ENCODE results near the gene RAB3IL1.

The RAB3IL1 gene

DNA sequence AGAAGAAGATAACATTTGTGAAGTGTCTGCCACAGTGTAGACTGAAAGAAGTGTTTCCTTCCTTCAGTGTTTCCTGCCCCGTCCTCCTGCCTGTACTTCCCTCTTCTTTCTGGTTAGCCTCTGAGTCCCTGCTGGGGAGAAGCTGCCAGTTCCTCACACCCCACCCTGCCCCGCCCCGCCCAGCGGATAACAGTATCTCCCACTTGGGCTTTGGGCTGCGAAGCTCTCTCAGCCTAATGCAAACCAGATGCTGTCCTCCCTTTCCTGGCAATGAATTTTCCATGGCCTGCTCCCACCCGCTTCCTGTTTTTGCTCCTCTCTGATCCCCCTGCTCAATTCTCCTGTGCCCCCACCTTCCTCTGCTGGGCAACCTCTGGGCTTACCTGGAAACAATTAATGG is 5.2 kb upstream of the RAB3IL1 start:
- FAIRE-seq (no peak), DNase-seq (ENCODE audit: extremely low spot score, insufficient read length, low read depth) (no peak)

DNA sequence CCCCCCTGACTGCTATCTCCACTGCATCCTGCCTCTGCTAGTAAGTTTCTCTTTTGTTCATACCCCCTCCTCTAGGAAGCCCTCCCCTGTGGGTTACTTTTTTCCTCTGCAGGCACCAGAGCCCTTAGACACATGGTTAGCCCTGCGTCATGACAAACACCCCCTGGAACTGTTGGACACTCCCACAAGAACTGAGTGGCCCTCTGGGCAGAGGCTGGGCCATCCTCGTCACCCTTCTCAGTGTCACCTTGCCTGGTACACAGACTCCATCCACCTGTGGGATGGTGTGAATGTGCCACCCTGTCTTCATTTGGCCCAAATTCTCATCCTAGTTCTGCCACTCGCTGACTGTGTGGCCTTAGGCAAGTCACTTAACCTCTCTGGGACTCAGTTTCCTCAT is 4.1 kb upstream of the RAB3IL1 start:
- no peak for DNase-seq (ENCODE audit: extremely low spot score, insufficient read length, low read depth)
- no peak for FAIRE-seq

DNA sequence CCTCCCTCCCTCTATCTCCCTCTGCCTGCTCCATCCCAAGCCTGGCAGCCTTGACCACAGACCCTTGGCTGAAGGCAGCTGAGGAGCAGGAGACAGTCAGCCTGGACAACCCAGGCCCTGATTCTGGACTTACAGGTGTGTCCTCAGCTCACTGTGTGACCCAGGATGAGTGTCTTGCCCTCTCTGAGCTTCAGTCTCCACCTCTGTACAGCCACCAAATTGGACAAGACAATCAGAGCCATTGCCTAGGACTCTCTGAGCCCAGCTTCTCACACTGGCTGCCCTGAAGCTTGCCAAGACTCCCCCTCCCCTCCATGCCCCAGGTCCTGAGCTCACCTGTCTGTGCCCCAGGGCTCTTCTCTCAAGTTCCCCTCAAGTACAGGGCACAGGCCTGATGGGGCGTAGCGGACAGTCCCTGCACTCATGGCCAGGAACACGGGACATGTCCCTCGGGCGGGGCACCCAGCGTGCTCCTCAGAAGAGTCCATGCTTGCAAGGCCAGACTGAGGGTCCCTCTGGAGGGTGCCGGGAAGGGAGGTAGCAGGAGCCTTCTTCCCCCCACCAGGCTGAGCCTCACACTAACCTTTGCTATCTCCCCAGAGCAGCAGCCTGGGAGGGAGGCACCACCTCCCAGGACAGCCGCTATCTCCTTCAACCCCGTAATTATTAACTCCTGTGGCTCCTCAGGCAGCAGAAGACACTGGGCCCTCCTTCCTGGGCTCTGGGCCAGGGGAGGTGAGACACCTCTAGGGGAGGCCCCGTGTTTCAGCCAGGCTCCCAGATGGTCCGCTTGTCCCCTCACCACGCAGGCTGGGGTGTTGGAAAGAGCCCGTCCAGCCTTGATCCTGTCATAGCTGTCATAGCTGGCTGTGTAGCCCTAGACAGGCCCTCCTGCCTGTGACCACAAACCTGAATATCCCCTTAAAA is 2.6 kb upstream of the RAB3IL1 start:
- FAIRE-seq (no peak), DNase-seq (ENCODE audit: extremely low spot score, insufficient read length, low read depth) (no peak)

- FAIRE-seq (no peak), DNase-seq (ENCODE audit: extremely low spot score, insufficient read length, low read depth) (no peak)
These were observed 1.8 kb upstream of the RAB3IL1 start for GRCh38 chr11:61918938-61919704.

DNA sequence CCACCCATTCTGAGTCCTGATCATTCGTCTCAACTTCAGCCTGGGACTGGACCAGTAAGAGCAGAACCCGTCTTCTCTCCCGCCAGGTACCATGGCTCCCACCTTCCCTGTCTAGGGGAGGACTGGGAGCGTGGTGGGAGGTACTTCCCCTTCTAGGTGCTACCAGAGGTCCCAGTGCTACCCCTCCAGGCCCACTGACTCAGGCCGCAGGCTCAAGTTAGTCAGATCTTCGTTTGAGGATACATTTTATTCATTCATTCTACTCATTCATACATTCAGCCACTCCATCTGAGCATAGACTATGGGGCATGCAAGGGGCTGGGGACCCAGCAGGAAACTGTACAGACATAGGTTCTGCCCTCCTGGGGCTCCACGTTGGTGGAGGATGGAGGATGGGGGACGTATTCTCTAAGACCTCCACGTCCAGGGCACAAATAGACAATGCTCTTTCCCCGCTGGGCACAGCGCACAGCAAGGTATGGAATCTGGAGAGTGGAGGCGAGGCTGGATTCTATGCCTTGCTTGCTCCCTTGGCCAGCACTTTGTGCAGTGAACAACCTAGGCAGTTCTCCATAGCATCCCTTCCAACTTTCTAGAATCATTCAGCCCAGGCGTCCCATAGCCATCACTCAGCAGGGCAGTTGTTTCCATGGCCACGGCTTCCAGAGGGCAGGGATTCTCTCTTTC is 1.0 kb upstream of the RAB3IL1 start:
- DNase-seq (ENCODE audit: extremely low spot score, insufficient read length, low read depth), result no peak
- no peak for FAIRE-seq

DNA sequence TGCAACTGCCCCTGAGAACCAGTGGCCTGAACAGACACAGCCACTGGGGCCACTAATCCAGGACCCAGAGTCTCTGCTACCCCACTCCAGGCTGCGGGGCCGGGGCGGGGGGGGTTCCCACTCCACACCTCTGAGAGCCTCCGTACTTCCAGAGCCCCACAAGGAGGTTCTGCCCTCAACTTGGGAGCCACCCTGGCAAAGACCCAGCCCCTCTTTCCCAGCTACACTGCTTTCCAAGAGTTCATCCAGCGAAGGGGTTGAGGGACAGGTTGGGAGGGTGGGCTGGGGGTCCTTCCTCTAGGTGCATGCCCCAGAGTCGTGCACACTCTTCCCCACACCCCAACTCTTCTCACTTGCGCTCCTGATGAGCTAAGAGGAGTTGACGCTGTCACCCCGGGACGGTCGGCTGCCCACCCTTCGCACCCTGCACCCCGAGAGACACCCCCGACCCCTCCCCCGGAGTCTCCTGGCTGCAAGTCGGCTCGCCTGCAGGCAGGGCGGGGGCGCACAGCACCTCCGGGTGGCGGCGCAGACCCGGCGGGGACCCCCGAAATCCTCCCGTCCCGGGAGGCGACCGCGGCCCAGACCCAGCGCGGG is 531 bp downstream of the RAB3IL1 start:
- no peak for DNase-seq (ENCODE audit: extremely low spot score, insufficient read length, low read depth)

GRCh38 chr11:61914471-61915171 is 2.7 kb downstream of the RAB3IL1 start:
- DNase-seq (ENCODE audit: extremely low spot score, insufficient read length, low read depth), result no peak
- FAIRE-seq, result no peak

More for the DNA sequence above, 531 bp downstream of the RAB3IL1 start:
- FAIRE-seq, result no peak

DNA sequence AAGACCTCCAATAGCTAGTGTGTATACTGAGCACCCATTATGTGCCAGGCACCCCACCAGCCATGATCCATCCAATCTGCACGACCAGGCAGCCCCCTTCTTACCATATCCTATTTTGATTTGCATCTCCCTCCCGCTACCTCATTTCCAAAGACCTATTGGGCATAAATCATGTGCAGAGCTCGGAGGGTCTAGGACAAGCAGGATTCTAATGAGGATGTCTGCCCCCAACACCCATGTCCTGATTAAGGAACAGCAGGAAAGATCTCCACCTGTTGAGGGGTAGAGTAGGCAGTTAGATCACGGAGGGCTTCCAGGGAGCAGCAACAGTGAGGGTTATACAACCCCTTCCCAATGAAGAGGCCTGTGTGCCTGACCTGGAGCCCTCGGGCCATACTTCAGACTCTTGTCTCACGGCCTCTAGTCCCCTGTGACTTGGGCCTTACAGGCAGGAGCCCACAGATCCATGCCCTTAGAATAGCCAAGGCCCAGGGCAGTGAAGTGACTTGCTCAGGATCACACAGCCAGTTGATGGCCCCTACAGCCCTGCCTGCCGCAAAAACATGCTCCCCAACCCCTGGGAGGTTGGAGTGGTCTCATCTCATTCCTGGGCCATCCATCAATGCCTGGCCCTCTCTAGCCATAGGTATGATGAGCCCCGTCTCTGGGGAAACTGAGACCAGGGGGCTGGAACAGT is 3.5 kb downstream of the RAB3IL1 start:
- no peak for DNase-seq (ENCODE audit: extremely low spot score, insufficient read length, low read depth)
- FAIRE-seq, result no peak

GRCh38 chr11:61912991-61913698 is 4.2 kb downstream of the RAB3IL1 start:
- DNase-seq (ENCODE audit: extremely low spot score, insufficient read length, low read depth) (no peak), FAIRE-seq (no peak)

GRCh38 chr11:61912530-61912898 is 4.9 kb downstream of the RAB3IL1 start:
- DNase-seq (ENCODE audit: extremely low spot score, insufficient read length, low read depth), result no peak

DNA sequence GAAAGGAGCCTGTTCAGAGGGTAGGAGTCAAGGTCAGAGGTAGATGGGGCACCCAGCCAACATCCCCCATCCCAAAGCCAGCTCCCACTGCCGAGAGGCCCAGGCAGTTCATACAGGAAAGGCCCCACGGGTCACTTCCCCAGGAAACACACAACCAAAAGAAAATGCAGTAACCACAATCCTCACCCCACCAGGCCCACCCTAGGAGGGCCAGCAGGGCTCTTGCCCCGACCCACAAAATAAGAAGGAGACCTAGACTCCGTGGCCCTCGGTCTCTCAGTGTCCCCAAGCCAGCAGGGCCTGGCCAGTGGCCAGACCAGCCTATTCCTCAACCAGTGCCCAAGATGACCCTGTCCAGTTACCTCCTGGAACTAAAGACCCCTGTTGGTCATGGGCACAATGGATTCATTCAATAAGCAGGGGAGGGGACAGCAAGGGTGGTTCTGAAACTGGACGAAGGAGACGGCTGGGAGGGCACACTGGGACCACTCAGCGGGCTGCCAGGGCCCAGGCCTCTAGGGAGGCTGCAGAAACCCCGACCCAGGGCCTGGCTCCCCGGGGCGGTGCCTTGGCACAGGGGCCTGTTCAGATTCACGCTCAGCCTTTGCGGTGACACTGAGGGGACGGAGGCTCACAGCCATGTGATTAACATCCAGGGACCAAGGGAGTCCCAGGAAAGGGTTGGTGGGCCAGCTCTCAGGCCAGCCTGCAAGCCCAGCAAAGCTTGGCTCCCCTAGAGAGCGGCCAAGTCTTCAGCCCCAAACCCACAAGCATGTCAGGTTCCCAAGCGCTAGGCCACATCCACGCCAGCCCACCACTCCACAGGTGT is 5.5 kb downstream of the RAB3IL1 start:
- FAIRE-seq, result no peak
- DNase-seq (ENCODE audit: extremely low spot score, insufficient read length, low read depth), result no peak

More at GRCh38 chr11:61912530-61912898, 4.9 kb downstream of the RAB3IL1 start:
- no peak for FAIRE-seq

DNA sequence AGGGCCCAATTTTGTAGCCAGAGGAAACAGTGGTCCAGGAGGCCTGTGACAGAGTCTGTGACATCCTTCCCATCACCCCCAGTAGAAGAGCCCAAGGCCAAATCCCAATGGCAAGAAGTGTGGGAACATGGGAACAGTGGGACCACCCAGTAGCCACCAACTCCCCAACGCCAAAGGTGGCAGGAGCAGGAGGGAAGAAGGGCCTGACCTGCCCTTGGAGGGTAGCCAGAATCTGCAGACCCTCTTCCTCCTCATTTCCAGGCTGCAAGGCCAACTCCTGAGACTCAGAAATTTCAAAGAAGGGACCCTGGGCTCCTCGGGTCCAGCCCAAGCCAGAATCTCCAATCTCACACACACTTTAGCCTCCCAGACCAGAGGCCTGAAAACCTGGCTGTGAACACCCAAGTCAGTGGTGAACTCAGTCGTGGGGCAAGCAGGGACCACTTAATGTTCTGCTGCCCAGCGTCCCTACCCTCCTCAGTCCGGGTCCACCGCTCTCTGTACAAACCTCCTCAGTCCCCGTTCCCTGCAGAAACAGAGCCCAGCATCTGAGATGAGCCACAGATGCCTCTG is 6.2 kb downstream of the RAB3IL1 start:
- no peak for DNase-seq (ENCODE audit: extremely low spot score, insufficient read length, low read depth)

GRCh38 chr11:61910187-61911127 is 6.9 kb downstream of the RAB3IL1 start:
- FAIRE-seq, result no peak

More for the DNA sequence above, 6.2 kb downstream of the RAB3IL1 start:
- FAIRE-seq, result no peak

DNA sequence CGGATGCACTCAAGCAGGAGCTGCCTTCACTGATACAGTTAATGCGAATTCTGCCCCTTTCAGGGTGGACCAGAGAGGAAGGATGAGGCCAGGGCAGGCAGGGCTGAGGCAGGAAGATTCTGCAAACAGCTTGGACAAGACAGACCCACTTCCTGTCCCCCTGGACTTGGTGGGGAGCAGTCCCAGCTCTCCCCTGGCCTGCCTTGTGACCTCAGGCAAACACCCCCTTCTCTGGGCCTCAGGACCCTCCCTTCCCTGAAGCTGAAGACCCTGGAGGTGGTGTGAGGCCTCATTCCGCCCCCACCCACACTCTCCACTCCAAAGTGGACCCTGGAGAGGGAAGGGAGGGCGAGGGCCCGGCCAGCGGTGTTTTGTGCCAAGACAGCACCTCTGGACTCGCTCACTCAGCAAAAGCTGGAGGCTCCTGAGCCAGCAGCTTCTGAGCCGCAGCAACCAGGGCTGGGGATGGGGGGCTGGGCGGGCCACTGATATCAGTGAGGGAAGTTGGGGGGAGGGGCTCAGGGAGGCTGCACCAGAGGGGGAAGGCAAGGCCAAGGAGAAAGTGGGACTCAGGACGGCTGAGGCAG is 8.5 kb downstream of the RAB3IL1 start:
- FAIRE-seq (no peak), DNase-seq (ENCODE audit: extremely low spot score, insufficient read length, low read depth) (no peak)

More at GRCh38 chr11:61910187-61911127, 6.9 kb downstream of the RAB3IL1 start:
- DNase-seq (ENCODE audit: extremely low spot score, insufficient read length, low read depth), result no peak

DNA sequence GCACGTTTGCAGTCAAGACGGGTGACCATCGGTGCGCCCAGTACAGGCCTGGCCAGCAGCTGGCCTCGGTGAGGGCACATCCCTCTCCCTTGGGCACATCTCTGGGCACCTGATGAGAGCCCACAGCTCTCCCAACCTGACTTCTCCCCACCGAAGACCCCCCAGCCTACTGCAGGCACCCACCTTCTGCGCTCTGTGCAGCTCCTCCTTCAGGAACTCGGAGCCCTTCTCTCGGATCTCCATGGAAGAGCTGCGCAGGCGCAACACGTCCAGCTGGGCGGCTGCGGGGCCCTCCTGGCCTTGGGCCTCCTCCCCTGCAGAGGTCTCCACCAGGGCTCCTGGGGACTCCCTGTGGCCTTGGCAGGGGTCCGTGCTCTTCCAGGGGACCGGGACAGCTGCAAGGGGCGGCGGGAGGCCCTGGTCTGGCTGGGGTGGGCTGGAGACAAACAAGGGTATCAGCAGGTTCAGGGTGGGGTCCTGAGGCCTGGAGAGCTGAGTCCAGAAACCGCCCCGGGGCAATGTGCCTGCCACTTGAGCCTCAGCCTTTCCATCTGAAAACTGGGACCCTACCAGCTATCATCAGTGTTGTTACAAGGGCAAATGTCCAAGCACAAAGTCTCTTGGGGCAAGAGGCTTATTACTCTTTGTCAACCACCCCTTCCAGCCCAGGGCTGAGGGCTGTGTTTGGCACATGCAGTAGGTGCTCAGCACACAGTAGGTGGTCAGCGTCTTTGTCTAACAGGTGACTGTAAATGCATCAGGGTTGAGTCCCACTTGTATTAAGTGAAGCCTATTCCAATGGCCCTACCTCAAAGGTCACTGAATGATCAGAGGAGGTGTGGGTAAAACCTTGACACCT is 9.3 kb downstream of the RAB3IL1 start:
- no peak for DNase-seq (ENCODE audit: extremely low spot score, insufficient read length, low read depth)
- no peak for FAIRE-seq
